ENCODE results near the gene C17orf67. TPM values are rescaled to one million over a fixed set of nuclear protein-coding genes. Genes with fewer than 3 reads are reported as not detected.

C17orf67 gene
- polyA plus RNA-seq, 2 donors, result 0.44 to 2.1 TPM

GRCh38 chr17:56838687-56839086, 5.0 kb upstream of the C17orf67 start:
- H3K27me3 ChIP-seq (ENCODE audit: control insufficient read depth in 1 of 2, insufficient read depth in 2 of 2, low read length in 2 of 2), result no peaks in the 10 kb centered on the region
- 83 to 84% methylated on average over 3 of the region's 3 CpGs for WGBS, 2 donors
- no peaks in the 10 kb centered on the region for H3K36me3 ChIP-seq (ENCODE audit: control insufficient read depth in 2 of 2, insufficient read depth in 2 of 2, low read length in 1 of 2)
- H3K27ac ChIP-seq (ENCODE audit: low read depth in 2 of 2, low read length in 1 of 2), result no peak overlapping the region
- H3K9me3 ChIP-seq (ENCODE audit: control insufficient read depth in 2 of 2, insufficient read depth in 1 of 2, low read depth in 1 of 2, low read length in 1 of 2), result no peaks in the 10 kb centered on the region
- H3K4me1 ChIP-seq (ENCODE audit: control insufficient read depth in 2 of 2, insufficient read depth in 2 of 2, low read length in 1 of 2), result peaks cover 0 to 4% of the 10 kb centered on the region in 2 donors
- H3K4me3 ChIP-seq (ENCODE audit: low read depth in 1 of 2, low read length in 2 of 2), result no peak overlapping the region

GRCh38 chr17:56835264-56835585, 1.5 kb upstream of the C17orf67 start:
- H3K27ac ChIP-seq (ENCODE audit: low read depth in 2 of 2, low read length in 1 of 2), result peak overlapping the region in 1 of 2 donors; percentile 70
- H3K27me3 ChIP-seq (ENCODE audit: control insufficient read depth in 1 of 2, insufficient read depth in 2 of 2, low read length in 2 of 2), result no peaks in the 10 kb centered on the region
- H3K36me3 ChIP-seq (ENCODE audit: control insufficient read depth in 2 of 2, insufficient read depth in 2 of 2, low read length in 1 of 2), result no peaks in the 10 kb centered on the region
- H3K9me3 ChIP-seq (ENCODE audit: control insufficient read depth in 2 of 2, insufficient read depth in 1 of 2, low read depth in 1 of 2, low read length in 1 of 2), result no peaks in the 10 kb centered on the region
- 54 to 58% methylated on average over 7 of the region's 7 CpGs for WGBS, 2 donors
- H3K4me1 ChIP-seq (ENCODE audit: control insufficient read depth in 2 of 2, insufficient read depth in 2 of 2, low read length in 1 of 2), result peaks cover 0 to 7% of the 10 kb centered on the region in 2 donors
- peak overlapping the region; percentile 64 to 72 for H3K4me3 ChIP-seq (ENCODE audit: low read depth in 1 of 2, low read length in 2 of 2)

GRCh38 chr17:56834380-56835263, 902 bp upstream of the C17orf67 start:
- H3K27ac ChIP-seq (ENCODE audit: low read depth in 2 of 2, low read length in 1 of 2), result peak overlapping the region; percentile 70 to 82
- no peaks in the 10 kb centered on the region for H3K9me3 ChIP-seq (ENCODE audit: control insufficient read depth in 2 of 2, insufficient read depth in 1 of 2, low read depth in 1 of 2, low read length in 1 of 2)
- H3K27me3 ChIP-seq (ENCODE audit: control insufficient read depth in 1 of 2, insufficient read depth in 2 of 2, low read length in 2 of 2), result no peaks in the 10 kb centered on the region
- 3 to 4% methylated on average over 63 to 81 of the region's 81 CpGs for WGBS, 2 donors
- peak overlapping the region; percentile 64 to 72 for H3K4me3 ChIP-seq (ENCODE audit: low read depth in 1 of 2, low read length in 2 of 2)
- H3K4me1 ChIP-seq (ENCODE audit: control insufficient read depth in 2 of 2, insufficient read depth in 2 of 2, low read length in 1 of 2), result peaks cover 0 to 7% of the 10 kb centered on the region in 2 donors
- H3K36me3 ChIP-seq (ENCODE audit: control insufficient read depth in 2 of 2, insufficient read depth in 2 of 2, low read length in 1 of 2), result no peaks in the 10 kb centered on the region

- Histone ChIP-seq H3K9me3 (ENCODE audit: control insufficient read depth in 2 of 2, insufficient read depth in 1 of 2, low read depth in 1 of 2, low read length in 1 of 2) (no peaks in the 10 kb centered on the region), H3K27me3 (ENCODE audit: control insufficient read depth in 1 of 2, insufficient read depth in 2 of 2, low read length in 2 of 2) (no peaks in the 10 kb centered on the region), H3K4me1 (ENCODE audit: control insufficient read depth in 2 of 2, insufficient read depth in 2 of 2, low read length in 1 of 2) (peaks cover 0 to 7% of the 10 kb centered on the region in 2 donors), H3K4me3 (ENCODE audit: low read depth in 1 of 2, low read length in 2 of 2) (peak overlapping the region; percentile 64 to 93), H3K27ac (ENCODE audit: low read depth in 2 of 2, low read length in 1 of 2) (peak overlapping the region; percentile 88 to 91), H3K36me3 (ENCODE audit: control insufficient read depth in 2 of 2, insufficient read depth in 2 of 2, low read length in 1 of 2) (no peaks in the 10 kb centered on the region)
- WGBS, 2 donors, result 0 to 1% methylated on average over 67 to 95 of the region's 95 CpGs
These were observed 487 bp downstream of the C17orf67 start for GRCh38 chr17:56833057-56833808.

- Histone ChIP-seq H3K36me3 (ENCODE audit: control insufficient read depth in 2 of 2, insufficient read depth in 2 of 2, low read length in 1 of 2) (no peaks in the 10 kb centered on the region), H3K27ac (ENCODE audit: low read depth in 2 of 2, low read length in 1 of 2) (no peak overlapping the region), H3K9me3 (ENCODE audit: control insufficient read depth in 2 of 2, insufficient read depth in 1 of 2, low read depth in 1 of 2, low read length in 1 of 2) (no peaks in the 10 kb centered on the region), H3K4me1 (ENCODE audit: control insufficient read depth in 2 of 2, insufficient read depth in 2 of 2, low read length in 1 of 2) (peaks cover 0 to 7% of the 10 kb centered on the region in 2 donors), H3K27me3 (ENCODE audit: control insufficient read depth in 1 of 2, insufficient read depth in 2 of 2, low read length in 2 of 2) (no peaks in the 10 kb centered on the region), H3K4me3 (ENCODE audit: low read depth in 1 of 2, low read length in 2 of 2) (no peak overlapping the region)
- 47 to 53% methylated on average over 4 of the region's 4 CpGs for WGBS, 2 donors
These were observed 1.3 kb downstream of the C17orf67 start for GRCh38 chr17:56832446-56832845.

GRCh38 chr17:56831369-56832095, 2.2 kb downstream of the C17orf67 start:
- no peak overlapping the region for H3K27ac ChIP-seq (ENCODE audit: low read depth in 2 of 2, low read length in 1 of 2)
- no peak overlapping the region for H3K4me3 ChIP-seq (ENCODE audit: low read depth in 1 of 2, low read length in 2 of 2)
- H3K36me3 ChIP-seq (ENCODE audit: control insufficient read depth in 2 of 2, insufficient read depth in 2 of 2, low read length in 1 of 2), result no peaks in the 10 kb centered on the region
- H3K27me3 ChIP-seq (ENCODE audit: control insufficient read depth in 1 of 2, insufficient read depth in 2 of 2, low read length in 2 of 2), result no peaks in the 10 kb centered on the region
- peaks cover 0 to 7% of the 10 kb centered on the region in 2 donors for H3K4me1 ChIP-seq (ENCODE audit: control insufficient read depth in 2 of 2, insufficient read depth in 2 of 2, low read length in 1 of 2)
- no peaks in the 10 kb centered on the region for H3K9me3 ChIP-seq (ENCODE audit: control insufficient read depth in 2 of 2, insufficient read depth in 1 of 2, low read depth in 1 of 2, low read length in 1 of 2)
- WGBS, 2 donors, result 92 to 95% methylated on average over 16 of the region's 16 CpGs

- Histone ChIP-seq H3K4me1 (ENCODE audit: control insufficient read depth in 2 of 2, insufficient read depth in 2 of 2, low read length in 1 of 2) (peaks cover 0 to 7% of the 10 kb centered on the region in 2 donors), H3K4me3 (ENCODE audit: low read depth in 1 of 2, low read length in 2 of 2) (no peak overlapping the region), H3K27ac (ENCODE audit: low read depth in 2 of 2, low read length in 1 of 2) (no peak overlapping the region), H3K9me3 (ENCODE audit: control insufficient read depth in 2 of 2, insufficient read depth in 1 of 2, low read depth in 1 of 2, low read length in 1 of 2) (no peaks in the 10 kb centered on the region), H3K36me3 (ENCODE audit: control insufficient read depth in 2 of 2, insufficient read depth in 2 of 2, low read length in 1 of 2) (no peaks in the 10 kb centered on the region), H3K27me3 (ENCODE audit: control insufficient read depth in 1 of 2, insufficient read depth in 2 of 2, low read length in 2 of 2) (no peaks in the 10 kb centered on the region)
- WGBS, 2 donors, result 87% methylated on average over 7 of the region's 7 CpGs
These were observed 2.9 kb downstream of the C17orf67 start for GRCh38 chr17:56830726-56831368.

- Histone ChIP-seq H3K4me3 (ENCODE audit: low read depth in 1 of 2, low read length in 2 of 2) (no peak overlapping the region), H3K36me3 (ENCODE audit: control insufficient read depth in 2 of 2, insufficient read depth in 2 of 2, low read length in 1 of 2) (no peaks in the 10 kb centered on the region), H3K27ac (ENCODE audit: low read depth in 2 of 2, low read length in 1 of 2) (no peak overlapping the region), H3K27me3 (ENCODE audit: control insufficient read depth in 1 of 2, insufficient read depth in 2 of 2, low read length in 2 of 2) (no peaks in the 10 kb centered on the region), H3K9me3 (ENCODE audit: control insufficient read depth in 2 of 2, insufficient read depth in 1 of 2, low read depth in 1 of 2, low read length in 1 of 2) (no peaks in the 10 kb centered on the region), H3K4me1 (ENCODE audit: control insufficient read depth in 2 of 2, insufficient read depth in 2 of 2, low read length in 1 of 2) (no peaks in the 10 kb centered on the region)
- WGBS, 2 donors, result 77 to 96% methylated on average over 4 of the region's 4 CpGs
These were observed 6.9 kb downstream of the C17orf67 start for GRCh38 chr17:56826611-56827414.
